Keratinocyte (primary cell): Measurements from ENCODE around the gene DUSP2. TPM values are rescaled to one million over a fixed set of nuclear protein-coding genes. Genes with fewer than 3 reads are reported as not detected.

Experiments
- DNase-seq: peaks from one replicate; pipeline ENCODE4 v3.0.0-alpha.2; 2011; ENCODE audit warnings: low read depth, missing footprints, low spot score
- FAIRE-seq: peaks from 2 replicates; lab custom pipeline; 2011; peaks lifted over from hg19 to GRCh38; lab: Jason Lieb, UNC
- H2AFZ ChIP-seq: 2 replicates; pipeline ENCODE4 v1.6.0; 2012; ENCODE audit warnings: low read length, control low read depth, inconsistent platforms; ENCODE audit not compliant: control insufficient read depth
- H3K27ac ChIP-seq: 2 replicates; pipeline ENCODE4 v1.5.1; 2011; ENCODE audit warnings: low read length; ENCODE audit not compliant: control insufficient read depth, insufficient read depth
- H3K27me3 ChIP-seq: 3 replicates; pipeline ENCODE4 v1.6.0; 2011; ENCODE audit warnings: low read length; ENCODE audit not compliant: control insufficient read depth, insufficient read depth; ENCODE audit errors: extremely low read depth
- H3K36me3 ChIP-seq, 2 experiments: 2 replicates in 1 of 2; 3 replicates in 1 of 2; pipeline ENCODE4 v1.5.1; 2011; ENCODE audit warnings: low read length in 2 of 2, mild to moderate bottlenecking in 1 of 2; ENCODE audit not compliant: control insufficient read depth in 2 of 2, insufficient read depth in 2 of 2; ENCODE audit errors: extremely low read depth in 1 of 2
- H3K4me1 ChIP-seq: 3 replicates; pipeline ENCODE4 v1.5.1; 2011; ENCODE audit warnings: low read length; ENCODE audit not compliant: control insufficient read depth, insufficient read depth; ENCODE audit errors: extremely low read depth
- H3K4me2 ChIP-seq: 3 replicates; pipeline ENCODE4 v1.6.0; 2011; ENCODE audit warnings: low read depth, low read length; ENCODE audit not compliant: control insufficient read depth, insufficient read depth; ENCODE audit errors: extremely low read depth
- H3K4me3 ChIP-seq, 3 experiments: fragments of 200-600 bp in 1 of 3; sonication (generic) in 1 of 3; 2 replicates in 2 of 3; 3 replicates in 1 of 3; pipeline ENCODE4 v1.5.1; 2011 to 2016; ENCODE audit warnings: low read length in 3 of 3, mild to moderate bottlenecking in 3 of 3, control low read depth in 2 of 3, inconsistent platforms in 1 of 3, low read depth in 1 of 3, mixed read lengths in 1 of 3, mixed run types in 1 of 3, moderate library complexity in 1 of 3; ENCODE audit not compliant: control insufficient read depth in 2 of 3, insufficient read depth in 2 of 3; ENCODE audit errors: extremely low read depth in 1 of 3
- H3K79me2 ChIP-seq: 2 replicates; pipeline ENCODE4 v1.6.0; 2012; ENCODE audit warnings: low read length; ENCODE audit not compliant: control insufficient read depth, insufficient read depth
- H3K9ac ChIP-seq: 3 replicates; pipeline ENCODE4 v1.6.0; 2011; ENCODE audit warnings: low read length; ENCODE audit not compliant: control insufficient read depth, insufficient read depth; ENCODE audit errors: extremely low read depth
- H3K9me1 ChIP-seq: 3 replicates; pipeline ENCODE4 v1.6.0; 2011; ENCODE audit warnings: low read length; ENCODE audit not compliant: control insufficient read depth, insufficient read depth; ENCODE audit errors: extremely low read depth
- H3K9me3 ChIP-seq: 2 replicates; pipeline ENCODE4 v1.5.1; 2012; ENCODE audit warnings: low read depth, low read length; ENCODE audit not compliant: control insufficient read depth
- H4K20me1 ChIP-seq: 3 replicates; pipeline ENCODE4 v1.6.0; 2011; ENCODE audit warnings: low read length; ENCODE audit not compliant: control insufficient read depth, insufficient read depth; ENCODE audit errors: extremely low read depth
- CTCF ChIP-seq, 3 experiments: IDR thresholded peaks in 1 of 3; conservative IDR thresholded peaks in 1 of 3; optimal IDR thresholded peaks in 1 of 3; 2 replicates in 2 of 3; 3 replicates in 1 of 3; pipeline versions ENCODE3 to v1.5.1; 2011; ENCODE audit warnings: low read length in 3 of 3, mild to moderate bottlenecking in 3 of 3, moderate library complexity in 2 of 3, control low read depth in 1 of 3, inconsistent platforms in 1 of 3; ENCODE audit not compliant: insufficient read depth in 2 of 3; ENCODE audit errors: extremely low read depth in 1 of 3
- EZH2 ChIP-seq: IDR thresholded peaks from one replicate; pipeline ENCODE4 v1.6.1; 2012; ENCODE audit warnings: inconsistent platforms, mild to moderate bottlenecking, low read length, moderate library complexity
- dilution Hi-C: fragments of 300-500 bp; cut with MboI; formaldehyde crosslinking; loops from one replicate; pipeline ENCODE4 v1.7.0; 2020; ENCODE audit warnings: low sequenced_read_pairs; ENCODE audit not compliant: extremely low pct_ligation_motif_present
- polyA minus RNA-seq, 3 experiments: library from RNA; depleted of rRNA, polyadenylated mRNA; stranded (reverse); fragments of >200 nt; gene quantifications; 1 replicate in 1 of 3; 2 replicates in 1 of 3; 3 replicates in 1 of 3; pipeline ENCODE4 v1.2.3, GENCODE V29; 2011
- polyA plus RNA-seq, 5 experiments: library from polyadenylated mRNA; depleted of rRNA in 3 of 5; stranded (reverse) in 3 of 5; stranded (forward) in 1 of 5; unstranded in 1 of 5; fragments of >200 nt; gene quantifications; 1 replicate in 1 of 5; 2 replicates in 3 of 5; 3 replicates in 1 of 5; pipeline versions ENCODE4 v1.2.1 to v1.2.3, GENCODE V29; 2011 to 2012; ENCODE audit warnings: missing spikeins in 2 of 5, low read depth in 1 of 5, low replicate concordance in 1 of 5

Gene DUSP2
- polyA plus RNA-seq (0.79 to 2.1 TPM (median 1.2 TPM) in 3 replicates), polyA minus RNA-seq (0.82 to 1.9 TPM (median 0.92 TPM) in 3 replicates)
- 0.77 TPM for polyA plus RNA-seq (2011; ENCODE audit: low read depth)
- 0.80 and 1.7 TPM in 2 replicates for polyA plus RNA-seq (2011; cell fraction: cytosol; rRNA removed)
- polyA plus RNA-seq (2011; cell fraction: nucleus; rRNA removed) = 1.2 and 2.3 TPM in 2 replicates
- 1.1 and 4.7 TPM in 2 replicates for polyA plus RNA-seq (2012; ENCODE audit: low replicate concordance)
- 3.8 TPM for polyA minus RNA-seq (2011; cell fraction: cytosol; rRNA and poly(A)+ RNA removed)
- polyA minus RNA-seq (2011; cell fraction: nucleus; rRNA and poly(A)+ RNA removed) = 1.4 and 2.8 TPM in 2 replicates

DNA sequence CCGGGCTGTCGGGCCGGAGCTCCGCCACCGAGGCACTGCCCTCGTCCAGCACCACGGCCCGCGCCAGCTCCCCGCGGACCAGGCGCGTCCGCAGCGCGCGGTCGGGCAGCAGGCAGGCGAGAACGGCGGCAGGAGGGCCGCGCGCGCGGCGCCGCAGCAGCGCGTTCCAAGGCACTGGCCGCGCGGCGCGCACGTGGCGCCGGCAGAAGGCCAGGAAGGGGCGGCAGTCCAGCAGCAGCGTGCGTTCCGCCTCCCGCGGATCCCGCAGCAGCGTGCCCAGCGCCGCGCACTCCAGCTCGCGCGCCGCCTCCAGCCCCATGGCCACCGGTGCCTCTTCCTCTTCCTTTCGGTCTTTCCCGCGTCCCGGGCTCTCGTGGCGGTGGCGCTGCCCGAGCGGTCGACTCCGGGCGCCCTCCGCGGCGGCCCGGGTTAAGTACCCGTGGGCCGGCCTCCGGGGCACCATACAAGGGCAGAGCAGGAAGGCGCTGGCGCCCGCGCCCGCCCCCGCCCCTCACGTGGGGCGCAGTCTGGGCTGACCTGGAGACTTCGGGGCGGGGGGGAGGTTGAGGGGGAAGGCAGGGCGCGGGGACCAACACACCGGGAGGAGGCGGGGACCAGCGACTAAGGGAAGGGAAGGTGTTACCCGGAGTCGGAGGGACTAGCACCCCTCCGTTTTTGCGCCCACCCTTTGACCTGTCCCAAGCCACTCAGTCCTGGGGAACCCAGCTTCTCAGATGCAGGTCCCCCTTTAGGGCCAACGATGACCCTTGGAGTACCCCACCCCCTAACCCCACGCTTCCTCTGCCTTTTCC lies at the start of gene DUSP2:
DUSP2 (minus strand) TSS at position 405 of the 812 bp plus-strand sequence; CDS start at position 319, 86 bp downstream.
- Histone ChIP-seq H3K9ac (peak within 1 kb of the TSS; percentile 50), H3K9me1 (no peaks in the 10 kb centered on the region), H4K20me1 (no peaks in the 10 kb centered on the region), H3K27ac (no peak within 1 kb of the TSS), H3K4me2 (peak within 1 kb of the TSS; percentile 47), H3K36me3 (no peaks in the 10 kb centered on the region), H3K4me1 (peaks cover 37% of the 10 kb centered on the region), H2AFZ (peak within 1 kb of the TSS; percentile 75), H3K27me3 (no peaks in the 10 kb centered on the region), H3K9me3 (no peaks in the 10 kb centered on the region), H3K79me2 (no peaks in the 10 kb centered on the region), H3K4me3 (peak within 1 kb of the TSS; percentile 40 to 55 (median 46))
- dilution Hi-C loops = no loop called here
- DNase-seq = no peak
- FAIRE-seq = no peak
- TF ChIP-seq EZH2 (no peak), CTCF (optimal IDR thresholded peaks at IDR 0.05 in 1 of 3, IDR thresholded peaks at IDR 0.05 in 1 of 3, conservative IDR thresholded peaks at IDR 0.05 in 1 of 3; ENCODE audit: extremely low read depth in 1 of 3, insufficient read depth in 2 of 3, low read length in 3 of 3) (no peak)

DNA sequence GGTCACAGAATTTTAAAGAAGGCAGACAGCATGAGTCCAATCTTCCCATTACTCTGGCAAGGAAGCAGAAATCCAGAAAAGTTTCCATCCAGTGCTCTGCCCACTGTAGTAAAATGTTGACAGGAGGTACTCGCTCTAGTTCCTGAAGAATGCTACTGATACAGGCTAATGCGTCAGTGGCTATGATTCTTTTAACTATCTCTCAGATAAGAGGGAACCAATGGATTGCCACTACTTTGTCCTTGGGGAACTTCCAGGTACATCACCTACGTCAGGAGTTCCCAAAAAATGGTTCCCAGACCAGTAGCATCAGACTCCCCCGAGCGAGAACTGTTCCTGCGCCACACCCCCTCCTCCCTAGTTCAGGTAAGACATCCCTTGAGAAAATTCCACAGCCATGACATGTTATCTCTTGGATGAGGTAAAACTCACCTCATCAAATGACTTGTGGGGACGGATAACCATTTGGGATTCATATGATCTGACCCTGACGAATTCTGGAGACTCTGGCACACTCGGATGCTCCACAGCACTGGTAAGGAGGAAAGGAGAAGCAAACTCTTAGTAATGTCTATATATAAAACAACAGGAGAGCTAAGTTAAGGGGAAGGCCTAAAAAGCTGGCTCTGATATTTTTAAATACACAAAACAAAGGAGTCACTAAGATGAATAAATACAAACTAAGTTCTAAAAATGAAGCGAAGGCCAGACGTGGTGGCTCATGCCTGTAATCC lies 46.9 kb upstream of the DUSP2 start:
- DNase-seq = no peak
- H3K4me1 ChIP-seq = no peaks in the 10 kb centered on the region
- no peak for TF ChIP-seq CTCF (optimal IDR thresholded peaks at IDR 0.05 in 1 of 3, IDR thresholded peaks at IDR 0.05 in 1 of 3, conservative IDR thresholded peaks at IDR 0.05 in 1 of 3; ENCODE audit: extremely low read depth in 1 of 3, insufficient read depth in 2 of 3, low read length in 3 of 3)
- no peak for TF ChIP-seq EZH2
- no peaks in the 10 kb centered on the region for H3K9me3 ChIP-seq
- H3K9me1 ChIP-seq = no peaks in the 10 kb centered on the region
- no peak overlapping the region for H2AFZ ChIP-seq
- no peak overlapping the region for H3K9ac ChIP-seq
- no peaks in the 10 kb centered on the region for H3K27me3 ChIP-seq
- FAIRE-seq = no peak
- H3K4me3 ChIP-seq = no peak overlapping the region
- H3K27ac ChIP-seq = no peak overlapping the region
- peaks cover 24 to 29% of the 10 kb centered on the region in 2 experiments for H3K36me3 ChIP-seq
- dilution Hi-C loops = no loop called here
- H3K79me2 ChIP-seq = peaks cover 32% of the 10 kb centered on the region
- no peak overlapping the region for H3K4me2 ChIP-seq
- no peaks in the 10 kb centered on the region for H4K20me1 ChIP-seq
